Measurements from ENCODE around the gene COL24A1.
"Not testable (repeated sequence)": the region's sequence is repeated elsewhere in the genome, so short reads cannot be mapped to it uniquely, and the experiment has no call there.

COL24A1 gene

DNA sequence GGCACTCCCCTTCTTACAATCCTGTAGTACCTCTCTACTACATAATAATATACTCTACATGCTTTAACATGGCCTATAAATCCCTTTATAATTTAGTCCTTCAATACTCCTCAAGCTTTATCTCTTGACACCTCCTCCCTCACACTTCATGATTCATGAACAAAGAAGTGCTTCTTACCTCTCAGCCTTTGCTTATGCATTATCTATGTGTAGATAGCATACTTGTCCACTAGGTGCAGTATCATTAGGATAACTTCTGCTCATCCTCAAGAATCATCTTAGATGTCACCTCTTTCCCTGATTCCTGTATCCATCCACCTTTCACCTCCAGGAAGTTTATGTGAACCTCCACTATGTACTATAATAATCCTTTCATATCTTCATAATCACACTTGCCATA, 74.4 kb downstream of the COL24A1 start:
- no peak for DNase-seq (ENCODE audit: low read depth, low spot score)

DNA sequence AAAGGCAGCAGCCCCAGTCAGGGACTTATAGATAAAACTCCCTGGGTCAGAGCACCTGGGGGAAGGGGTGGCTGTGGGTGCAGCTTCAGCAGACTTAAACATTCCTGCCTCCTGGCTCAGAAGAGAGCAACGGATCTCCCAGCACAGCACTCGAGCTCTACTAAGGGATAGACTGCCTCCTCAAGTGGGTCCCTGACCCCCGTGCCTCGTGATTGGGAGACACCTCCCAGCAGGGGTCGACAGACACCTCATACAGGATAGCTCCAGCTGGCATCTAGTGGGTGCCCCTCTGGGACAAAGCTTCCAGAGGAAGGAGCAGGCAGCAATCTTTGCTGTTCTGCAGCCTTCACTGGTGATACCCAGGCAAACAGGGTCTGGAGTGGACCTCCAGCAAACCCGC, 84.1 kb downstream of the COL24A1 start:
- DNase-seq (ENCODE audit: low read depth, low spot score): not testable (repeated sequence)

DNA sequence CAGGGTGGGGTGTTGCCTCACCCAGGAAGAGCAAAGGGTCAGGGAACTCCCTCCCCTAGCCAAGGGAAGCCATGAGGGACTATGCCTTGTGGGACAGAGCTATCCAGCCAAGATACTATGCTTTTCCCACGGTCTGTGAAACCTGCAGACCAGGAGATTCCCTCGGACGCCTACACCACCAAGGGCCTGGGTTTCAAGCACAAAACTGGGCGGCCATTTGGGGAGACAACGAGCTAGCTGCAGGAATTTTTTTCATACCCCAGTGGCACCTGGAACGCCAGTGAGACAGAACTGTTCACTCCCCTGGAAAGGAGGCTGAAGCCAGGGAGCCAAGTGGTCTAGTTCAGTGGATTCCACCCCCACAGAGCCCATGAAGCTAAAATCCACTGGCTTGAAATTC, 84.7 kb downstream of the COL24A1 start:
- DNase-seq (ENCODE audit: low read depth, low spot score): not testable (repeated sequence)

DNA sequence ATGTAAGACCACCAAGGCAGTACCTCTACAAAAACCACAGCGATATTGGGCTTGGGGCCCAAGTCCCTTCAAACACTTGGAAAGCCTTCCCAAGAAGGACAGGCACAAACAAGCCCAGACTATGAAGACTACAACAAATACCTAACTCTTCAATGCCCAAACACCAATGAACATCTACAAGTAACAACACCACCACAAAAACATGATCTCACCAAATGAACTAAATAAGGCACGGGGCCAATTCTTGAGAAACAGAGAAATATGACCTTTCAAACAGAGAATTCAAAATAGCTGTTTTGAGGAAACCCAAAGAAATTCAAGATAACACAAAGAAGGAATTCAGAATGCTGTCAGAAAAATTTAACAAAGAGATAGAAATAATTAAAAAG, 86.8 kb downstream of the COL24A1 start:
- DNase-seq (ENCODE audit: low read depth, low spot score): no peak

- no peak for DNase-seq (ENCODE audit: low read depth, low spot score)
These were observed 87.5 kb downstream of the COL24A1 start for GRCh38 chr1:86068841-86069756.

DNA sequence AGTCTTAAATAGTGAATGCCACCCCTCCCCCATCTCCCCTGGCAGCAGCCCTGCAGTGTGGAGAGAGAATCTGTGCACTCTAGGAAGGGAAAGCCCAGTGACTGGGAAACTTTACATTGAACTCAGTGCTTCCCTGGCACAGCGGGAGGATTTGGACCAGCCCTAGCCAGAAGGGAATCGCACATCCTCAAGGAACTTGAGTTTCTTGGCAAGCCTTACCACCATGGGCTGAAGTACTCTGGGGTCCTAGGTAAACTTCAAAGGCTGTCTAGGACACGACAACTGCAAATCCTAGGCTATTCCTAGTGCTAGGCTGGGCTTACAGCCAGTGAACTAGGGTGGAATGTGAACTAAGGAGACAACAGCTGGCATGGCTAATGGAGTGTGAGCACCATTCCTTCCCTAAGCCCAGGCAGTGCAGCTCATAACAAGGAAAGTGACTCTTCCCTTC, 88.3 kb downstream of the COL24A1 start:
- DNase-seq (ENCODE audit: low read depth, low spot score): no peak

DNA sequence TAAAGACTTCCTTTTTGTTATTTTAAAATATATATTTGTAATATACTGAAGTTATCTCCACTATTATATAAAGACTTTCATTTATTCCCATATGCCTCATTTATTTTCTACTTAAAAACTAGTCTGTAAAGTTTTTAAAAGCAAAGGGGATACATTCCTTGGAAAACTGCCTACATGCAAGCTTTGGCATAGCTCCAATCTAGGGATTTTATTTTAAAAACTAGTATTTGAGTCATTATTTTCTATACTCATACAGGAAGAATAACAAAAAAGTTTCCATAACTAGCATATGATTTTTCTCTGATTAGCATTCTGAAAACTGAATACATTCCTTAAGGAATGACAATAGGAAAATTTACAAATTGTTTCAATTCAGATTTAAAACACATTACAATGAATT, 88.9 kb downstream of the COL24A1 start:
- peak; percentile 36 for DNase-seq (ENCODE audit: low read depth, low spot score)

DNA sequence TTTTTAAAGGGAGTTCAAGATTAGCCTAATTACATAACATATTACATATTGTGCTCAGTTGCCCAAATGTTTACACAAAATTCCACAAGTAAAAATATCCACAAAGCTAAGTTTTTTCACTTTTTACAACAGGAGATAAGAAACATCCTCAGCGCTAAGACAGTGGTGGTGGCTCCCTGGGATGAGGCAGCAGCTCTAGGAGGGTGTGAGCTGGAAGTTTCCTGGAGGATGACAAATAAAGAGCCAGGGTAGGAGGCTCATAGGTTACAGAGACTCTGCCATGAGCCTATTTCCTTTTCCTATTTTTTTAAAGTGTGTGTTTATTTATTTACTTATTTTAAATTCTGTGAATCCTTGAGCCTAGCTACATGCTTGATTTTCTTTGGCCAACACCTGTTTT, 91.7 kb downstream of the COL24A1 start:
- no peak for DNase-seq (ENCODE audit: low read depth, low spot score)

DNA sequence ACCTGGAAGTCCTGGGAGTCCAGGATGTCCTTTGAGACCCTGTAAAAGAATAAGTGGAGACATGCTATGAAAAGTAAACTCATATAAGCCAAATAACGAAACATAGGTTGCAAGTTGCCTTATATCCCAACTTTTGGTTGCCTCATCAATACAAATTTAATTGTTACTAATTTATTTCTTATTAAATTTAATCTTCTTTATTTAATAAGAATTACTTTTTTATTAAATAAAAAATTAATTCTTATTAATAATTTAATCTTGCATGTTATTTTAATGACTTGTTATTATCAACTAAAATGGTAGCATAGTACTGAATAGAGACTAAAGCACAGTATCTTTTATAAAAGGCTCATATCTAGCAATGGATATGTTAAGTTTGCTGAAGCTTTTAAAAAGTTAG, 92.9 kb downstream of the COL24A1 start:
- no peak for DNase-seq (ENCODE audit: low read depth, low spot score)

- no peak for DNase-seq (ENCODE audit: low read depth, low spot score)
These were observed 94.1 kb downstream of the COL24A1 start for GRCh38 chr1:86062453-86062852.

GRCh38 chr1:86061551-86061990, 95.0 kb downstream of the COL24A1 start:
- DNase-seq (ENCODE audit: low read depth, low spot score): no peak

DNA sequence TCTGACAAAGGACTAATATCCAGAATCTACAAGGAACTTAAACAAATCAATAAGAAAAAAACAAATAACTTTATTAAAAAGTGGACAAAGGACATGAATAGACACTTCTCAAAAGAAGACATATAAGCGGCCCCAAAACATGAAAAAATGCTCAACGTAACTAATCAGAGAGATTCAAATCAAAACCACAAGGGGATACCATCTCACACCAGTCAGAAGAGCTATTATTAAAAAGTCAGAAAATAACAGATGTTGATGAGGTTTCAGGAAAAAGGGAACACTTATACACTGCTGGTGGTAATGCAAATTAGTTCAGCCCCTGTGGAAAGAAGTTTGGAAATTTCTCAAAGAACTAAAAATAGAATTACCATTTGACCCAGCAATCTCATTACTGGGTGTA, 102.2 kb downstream of the COL24A1 start:
- no peak for DNase-seq (ENCODE audit: low read depth, low spot score)

DNA sequence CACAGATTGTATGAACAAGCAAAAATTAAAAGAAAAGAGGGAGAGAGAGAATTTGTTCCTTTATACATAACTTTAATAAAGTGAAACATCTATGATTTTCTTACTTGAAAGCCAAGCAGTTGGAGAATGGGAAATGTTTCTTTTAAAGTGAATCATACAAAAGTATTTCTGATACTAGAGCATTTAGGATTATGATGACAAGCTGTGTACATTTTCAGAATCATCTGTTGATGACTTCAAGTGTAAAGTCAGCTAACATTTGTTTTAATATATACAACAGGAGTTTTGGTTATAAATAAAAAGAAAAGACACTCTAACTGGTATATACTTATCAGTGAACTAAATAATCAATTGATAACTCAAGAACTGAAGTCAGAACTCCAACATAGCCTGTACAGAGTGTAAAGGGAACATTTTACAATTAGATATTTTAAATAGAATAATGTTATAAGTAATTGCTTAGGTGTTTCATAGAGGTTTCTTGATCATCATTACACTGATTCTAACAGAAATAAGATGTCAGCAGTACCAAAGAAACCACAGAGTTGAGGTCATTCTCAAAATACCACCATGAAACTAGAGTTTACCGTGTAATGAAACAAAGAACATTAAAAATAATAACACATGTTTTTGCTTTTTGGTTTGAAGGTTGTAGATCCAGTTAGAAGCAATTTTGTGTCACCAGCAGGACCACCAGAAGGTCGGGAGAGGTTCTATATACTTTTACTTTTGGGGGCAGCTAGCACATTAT, 103.4 kb downstream of the COL24A1 start:
- DNase-seq (ENCODE audit: low read depth, low spot score): no peak

- DNase-seq (ENCODE audit: low read depth, low spot score): no peak
These were observed 121.5 kb downstream of the COL24A1 start for GRCh38 chr1:86035101-86035500.

DNA sequence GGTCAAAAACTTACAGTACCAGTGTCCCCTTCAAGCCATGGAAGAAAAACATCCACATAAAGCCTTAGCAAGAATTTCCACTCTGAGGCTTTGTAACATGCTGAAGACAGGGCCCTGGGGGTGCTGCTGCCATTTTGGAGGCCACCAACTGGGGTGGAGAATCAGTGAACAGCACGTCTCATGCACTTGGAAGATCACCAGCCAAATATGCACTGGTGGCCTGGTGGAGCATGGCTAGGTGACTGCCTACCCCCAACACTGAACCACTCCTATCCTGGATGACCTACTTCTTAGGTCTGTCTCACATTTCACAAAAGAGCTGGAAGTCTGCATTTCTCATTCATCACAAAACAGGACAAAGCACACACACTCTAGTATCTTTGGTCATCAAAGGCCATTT, 126.4 kb downstream of the COL24A1 start:
- DNase-seq (ENCODE audit: low read depth, low spot score): no peak

GRCh38 chr1:86018283-86018923, 138.2 kb downstream of the COL24A1 start:
- DNase-seq (ENCODE audit: low read depth, low spot score): peak; percentile 20

DNA sequence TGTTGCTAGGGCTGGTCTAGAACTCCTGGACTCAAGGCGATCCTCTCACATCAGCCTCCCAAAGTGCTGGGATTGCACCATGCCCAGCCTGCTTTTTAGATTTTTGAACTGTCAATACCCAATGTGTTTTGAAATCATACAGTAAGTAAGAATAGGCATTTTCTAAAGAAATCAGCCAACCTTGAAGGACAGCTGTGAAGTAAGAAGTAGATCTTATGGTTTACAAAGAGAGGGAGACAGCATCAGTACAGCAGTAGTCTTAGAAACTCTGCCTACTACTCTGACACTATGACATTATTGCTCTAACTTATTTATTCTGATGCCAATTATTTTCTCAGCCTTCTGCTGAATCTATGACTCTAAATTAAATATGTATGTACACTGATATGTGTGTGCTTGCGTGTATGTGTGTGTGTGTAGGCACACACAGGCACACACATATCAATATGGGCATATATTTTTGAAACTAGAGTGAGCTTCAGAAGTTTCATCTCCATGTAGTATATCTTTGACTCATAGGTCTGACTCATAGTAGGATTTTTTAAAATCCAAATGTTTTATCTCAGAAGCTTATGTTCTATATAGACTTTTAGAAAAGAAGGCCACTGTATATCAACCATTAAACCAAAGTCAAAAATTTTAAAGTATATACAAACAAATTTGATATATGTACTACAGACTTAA, 140.4 kb downstream of the COL24A1 start:
- DNase-seq (ENCODE audit: low read depth, low spot score): no peak

DNA sequence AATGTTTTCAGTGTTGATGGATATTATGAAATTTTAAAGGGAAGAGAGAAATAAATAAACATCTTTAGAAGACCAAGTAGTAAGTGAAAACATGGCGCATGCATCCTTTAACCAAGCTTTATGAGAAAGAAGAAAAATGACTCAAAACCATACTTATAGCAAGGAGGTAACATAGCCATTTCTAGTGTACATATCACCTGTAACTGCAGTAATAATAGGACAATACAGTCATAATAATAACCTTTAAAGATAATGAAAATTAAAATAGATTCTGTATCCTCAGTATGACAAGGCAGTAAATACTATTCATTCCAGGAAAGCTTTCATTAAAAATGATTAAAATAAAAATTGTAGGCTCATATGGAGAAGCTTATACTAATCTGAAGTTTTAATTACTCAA, 141.2 kb downstream of the COL24A1 start:
- DNase-seq (ENCODE audit: low read depth, low spot score): no peak

DNA sequence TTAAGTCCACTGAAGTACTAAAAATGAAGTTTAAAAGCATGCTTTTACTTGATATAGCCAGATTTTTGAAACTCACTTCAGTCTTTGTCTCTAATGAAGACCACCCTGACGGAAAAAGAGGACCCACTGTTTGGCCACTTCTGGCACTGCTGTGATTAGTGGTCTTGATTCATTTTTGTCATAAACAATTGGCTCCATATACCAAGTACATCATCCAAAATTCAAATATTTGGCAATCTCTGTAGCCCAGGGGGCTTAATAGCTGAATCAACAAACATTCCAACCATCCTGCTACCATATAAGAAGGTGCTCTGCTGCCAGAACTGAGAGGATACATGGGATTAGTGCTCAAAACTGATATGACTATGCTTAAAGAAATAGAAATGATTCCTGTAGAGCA, 156.0 kb downstream of the COL24A1 start:
- no peak for DNase-seq (ENCODE audit: low read depth, low spot score)

GRCh38 chr1:85998105-85998855, 158.3 kb downstream of the COL24A1 start:
- DNase-seq (ENCODE audit: low read depth, low spot score): no peak

- DNase-seq (ENCODE audit: low read depth, low spot score): peak; percentile 33
These were observed 163.8 kb downstream of the COL24A1 start for GRCh38 chr1:85992791-85993190.

All from smooth muscle cell of the brain vasculature (primary cell).